ENCODE measurements around the gene SH3BGRL.

The SH3BGRL gene

DNA sequence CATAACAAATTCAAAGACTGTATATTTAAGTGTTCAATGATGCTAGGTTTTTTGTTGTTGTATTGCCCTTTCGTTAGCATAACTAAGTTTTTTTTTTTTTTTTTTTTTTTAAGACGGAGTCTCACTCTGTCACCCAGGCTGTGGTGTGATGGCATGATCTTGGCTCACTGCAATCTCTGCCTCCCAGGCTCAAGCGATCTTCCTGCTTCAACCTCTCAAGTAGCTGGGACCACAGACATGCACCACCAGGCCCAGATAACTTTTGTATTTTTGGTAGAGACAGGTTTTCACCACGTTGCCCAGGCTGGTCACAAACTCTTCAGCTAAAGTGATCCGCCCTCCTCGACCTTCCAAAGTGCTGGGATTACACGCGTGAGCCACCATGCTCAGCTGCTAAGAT lies 7.0 kb downstream of the SH3BGRL start:
- Histone ChIP-seq H3K9me3 (peaks cover 5% of the 10 kb centered on the region; the same call in 1 of the 2 replicates), H3K4me3 (no peak overlapping the region), H4K20me1 (0 out of 2 replicates have a peak, but pooled peaks cover 16% of the 10 kb centered on the region), H3K27me3 (peaks cover 34% of the 10 kb centered on the region), H3K27ac (no peak overlapping the region), H3K4me2 (no peak overlapping the region), H3K9ac (no peak overlapping the region), H3K4me1 (no peaks in the 10 kb centered on the region), H3K36me3 (peaks cover 22% of the 10 kb centered on the region; the same call in 1 of the 2 replicates)
- TF ChIP-seq Cebpa-rat (IDR thresholded peaks at IDR 0.05), result no peak

GRCh38 chrX:81215685-81216084 lies 13.8 kb downstream of the SH3BGRL start:
- H3K4me1 ChIP-seq, result no peaks in the 10 kb centered on the region
- no peak overlapping the region for H3K4me3 ChIP-seq
- H3K9me3 ChIP-seq, result no peaks in the 10 kb centered on the region
- H3K27ac ChIP-seq, result no peak overlapping the region
- peaks cover 10% of the 10 kb centered on the region; the same call in 1 of the 2 replicates for H3K36me3 ChIP-seq
- peaks cover 28% of the 10 kb centered on the region; the same call in 1 of the 2 replicates for H3K27me3 ChIP-seq
- TF ChIP-seq Cebpa-rat (IDR thresholded peaks at IDR 0.05), result no peak
- H3K9ac ChIP-seq, result no peak overlapping the region
- H4K20me1 ChIP-seq, result 0 out of 2 replicates have a peak, but pooled peaks cover 16% of the 10 kb centered on the region
- H3K4me2 ChIP-seq, result no peak overlapping the region

- no peaks in the 10 kb centered on the region for H3K4me1 ChIP-seq
- H3K4me3 ChIP-seq, result no peak overlapping the region
- H4K20me1 ChIP-seq, result peaks cover 59% of the 10 kb centered on the region
- H3K36me3 ChIP-seq, result no peaks in the 10 kb centered on the region
- no peak overlapping the region for H3K27ac ChIP-seq
- no peak for TF ChIP-seq Cebpa-rat (IDR thresholded peaks at IDR 0.05)
- H3K9me3 ChIP-seq, result no peaks in the 10 kb centered on the region; the same call in 1 of the 2 replicates
- H3K27me3 ChIP-seq, result peaks cover 51% of the 10 kb centered on the region
- no peak overlapping the region for H3K4me2 ChIP-seq
- H3K9ac ChIP-seq, result no peak overlapping the region
These were observed 27.3 kb downstream of the SH3BGRL start for GRCh38 chrX:81229229-81229628.

GRCh38 chrX:81229901-81230300 lies 28.0 kb downstream of the SH3BGRL start:
- Histone ChIP-seq H3K4me3 (no peak overlapping the region), H3K9ac (no peak overlapping the region), H3K36me3 (no peaks in the 10 kb centered on the region), H3K4me2 (no peak overlapping the region), H4K20me1 (peaks cover 63% of the 10 kb centered on the region), H3K27ac (no peak overlapping the region), H3K4me1 (no peaks in the 10 kb centered on the region), H3K9me3 (no peaks in the 10 kb centered on the region; the same call in 1 of the 2 replicates), H3K27me3 (peaks cover 57% of the 10 kb centered on the region)
- no peak for TF ChIP-seq Cebpa-rat (IDR thresholded peaks at IDR 0.05)

DNA sequence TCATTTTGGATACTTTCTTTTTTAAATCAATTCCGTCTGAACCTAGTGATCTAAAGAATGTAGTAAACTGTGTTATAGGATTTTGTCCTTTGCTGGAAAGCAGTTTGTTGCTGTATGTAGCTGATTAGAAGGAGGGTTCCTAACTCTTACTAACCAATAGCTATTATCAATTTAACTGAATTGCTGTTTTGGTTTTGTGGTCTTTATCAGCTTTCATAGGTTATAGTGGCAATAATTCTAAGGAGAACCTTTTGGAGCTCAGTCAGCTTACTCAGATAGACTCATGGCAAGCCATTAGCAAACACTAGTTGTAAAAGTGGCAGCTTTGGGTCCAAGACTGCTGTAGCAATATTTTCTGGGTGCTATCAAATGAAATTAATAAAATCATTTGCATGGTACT lies 29.6 kb downstream of the SH3BGRL start:
- H3K4me2 ChIP-seq, result no peak overlapping the region
- H3K4me3 ChIP-seq, result no peak overlapping the region
- no peaks in the 10 kb centered on the region for H3K36me3 ChIP-seq
- H4K20me1 ChIP-seq, result peaks cover 63% of the 10 kb centered on the region
- H3K27me3 ChIP-seq, result peaks cover 69% of the 10 kb centered on the region
- no peak overlapping the region for H3K9ac ChIP-seq
- H3K9me3 ChIP-seq, result no peaks in the 10 kb centered on the region; the same call in 1 of the 2 replicates
- no peak overlapping the region for H3K27ac ChIP-seq
- no peak for TF ChIP-seq Cebpa-rat (IDR thresholded peaks at IDR 0.05)
- no peaks in the 10 kb centered on the region for H3K4me1 ChIP-seq

DNA sequence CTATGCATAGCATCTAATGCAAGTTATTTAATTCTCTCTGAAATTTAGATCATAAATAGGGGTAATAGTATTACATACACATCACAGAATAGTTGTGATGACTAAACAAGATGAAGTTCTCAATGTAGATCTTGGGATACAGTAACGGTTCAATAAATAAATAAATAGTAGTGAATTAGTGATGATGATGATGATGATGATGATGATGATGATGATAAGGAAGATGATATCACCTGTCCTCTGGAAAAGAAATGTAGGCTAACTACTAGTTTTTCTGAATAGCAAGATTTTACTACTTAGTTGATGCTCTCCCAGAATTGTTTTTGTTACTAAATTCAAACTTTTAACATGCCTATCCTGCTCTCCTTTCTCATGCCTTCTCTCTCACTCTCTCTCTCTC lies 30.3 kb downstream of the SH3BGRL start:
- no peak overlapping the region for H3K27ac ChIP-seq
- no peak overlapping the region for H3K4me2 ChIP-seq
- no peak overlapping the region for H3K4me3 ChIP-seq
- H3K9ac ChIP-seq, result no peak overlapping the region
- peaks cover 73% of the 10 kb centered on the region for H3K27me3 ChIP-seq
- peaks cover 63% of the 10 kb centered on the region for H4K20me1 ChIP-seq
- H3K4me1 ChIP-seq, result no peaks in the 10 kb centered on the region
- H3K36me3 ChIP-seq, result peaks cover 6% of the 10 kb centered on the region
- TF ChIP-seq Cebpa-rat (IDR thresholded peaks at IDR 0.05), result no peak
- peaks cover 2% of the 10 kb centered on the region; the same call in 1 of the 2 replicates for H3K9me3 ChIP-seq

- Histone ChIP-seq H3K4me1 (no peaks in the 10 kb centered on the region), H3K27me3 (peaks cover 82% of the 10 kb centered on the region), H3K36me3 (peaks cover 38% of the 10 kb centered on the region), H3K9ac (no peak overlapping the region), H4K20me1 (peaks cover 20% of the 10 kb centered on the region), H3K4me3 (no peak overlapping the region), H3K9me3 (peaks cover 53% of the 10 kb centered on the region), H3K4me2 (no peak overlapping the region), H3K27ac (no peak overlapping the region)
- no peak for TF ChIP-seq Cebpa-rat (IDR thresholded peaks at IDR 0.05)
These were observed 35.6 kb downstream of the SH3BGRL start for GRCh38 chrX:81237516-81237915.

DNA sequence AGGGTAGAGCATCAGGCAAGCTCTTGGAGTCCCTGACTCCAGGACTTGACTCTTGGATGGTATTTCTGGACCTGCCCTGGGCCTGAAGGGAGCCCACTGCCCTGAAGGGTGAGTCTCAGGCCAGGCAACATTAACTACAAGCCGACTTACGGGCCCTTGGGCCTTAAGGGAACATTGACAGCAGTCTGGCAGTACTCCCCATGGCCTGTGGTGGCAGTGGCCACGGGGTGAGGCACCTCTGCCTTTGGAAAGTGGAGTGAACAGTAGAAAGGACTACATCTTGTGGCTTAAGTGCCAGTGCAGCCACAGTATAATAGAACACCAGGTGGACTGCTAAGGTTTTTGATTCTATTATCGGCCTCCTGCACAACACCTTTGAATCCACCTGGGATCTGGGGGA lies 36.3 kb downstream of the SH3BGRL start:
- H3K4me1 ChIP-seq, result no peaks in the 10 kb centered on the region
- peaks cover 38% of the 10 kb centered on the region for H3K36me3 ChIP-seq
- H3K27ac ChIP-seq, result no peak overlapping the region
- no peak overlapping the region for H3K9ac ChIP-seq
- H3K27me3 ChIP-seq, result peaks cover 84% of the 10 kb centered on the region
- H3K9me3 ChIP-seq, result peaks cover 55% of the 10 kb centered on the region
- TF ChIP-seq Cebpa-rat (IDR thresholded peaks at IDR 0.05), result no peak
- H3K4me2 ChIP-seq, result no peak overlapping the region
- H3K4me3 ChIP-seq, result no peak overlapping the region
- H4K20me1 ChIP-seq, result peaks cover 13% of the 10 kb centered on the region

DNA sequence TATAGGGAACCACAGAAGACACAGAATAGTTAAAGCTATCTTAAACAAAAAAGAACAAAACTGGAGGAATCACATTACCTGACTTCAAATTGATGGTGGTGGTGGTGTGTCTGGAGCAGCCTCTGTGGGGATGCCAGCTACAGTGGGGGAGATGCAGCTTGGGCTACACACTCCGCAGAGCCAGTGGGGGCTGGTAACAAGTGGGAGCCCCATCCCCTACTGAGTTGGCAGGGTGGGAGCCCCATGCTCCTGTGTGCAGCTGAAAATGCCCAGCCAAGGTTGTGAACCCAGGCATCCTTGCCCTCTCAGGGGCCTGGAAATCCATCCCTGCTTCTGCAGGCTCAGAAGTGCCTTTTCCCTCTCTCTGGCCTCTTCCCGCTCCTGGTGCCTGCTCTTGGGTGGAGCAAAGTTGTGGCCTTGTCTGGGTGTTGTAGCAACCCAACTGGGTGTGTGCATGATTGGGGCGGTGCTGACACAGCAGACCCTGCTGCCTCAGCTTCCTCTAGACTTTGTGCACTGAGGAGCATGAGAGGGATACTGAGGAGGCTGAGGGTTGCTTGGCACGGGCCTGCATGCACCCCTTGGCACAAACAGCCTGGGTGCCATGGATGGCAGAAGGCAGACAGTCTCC lies 38.9 kb downstream of the SH3BGRL start:
- Histone ChIP-seq H3K9ac (no peak overlapping the region), H3K9me3 (peaks cover 55% of the 10 kb centered on the region), H3K4me3 (peak overlapping the region; percentile 25; the same call in 1 of the 2 replicates), H3K4me1 (no peaks in the 10 kb centered on the region), H3K36me3 (peaks cover 38% of the 10 kb centered on the region), H4K20me1 (peaks cover 18% of the 10 kb centered on the region; the same call in 1 of the 2 replicates), H3K4me2 (no peak overlapping the region), H3K27ac (no peak overlapping the region), H3K27me3 (peaks cover 69% of the 10 kb centered on the region)
- no peak for TF ChIP-seq Cebpa-rat (IDR thresholded peaks at IDR 0.05)

- no peak overlapping the region for H3K9ac ChIP-seq
These were observed 39.9 kb downstream of the SH3BGRL start for GRCh38 chrX:81241753-81242152.

More at GRCh38 chrX:81241753-81242152, 39.9 kb downstream of the SH3BGRL start:
- Histone ChIP-seq H4K20me1 (peaks cover 18% of the 10 kb centered on the region; the same call in 1 of the 2 replicates), H3K4me2 (no peak overlapping the region), H3K4me1 (no peaks in the 10 kb centered on the region), H3K9me3 (peaks cover 55% of the 10 kb centered on the region), H3K4me3 (0 out of 2 replicates have a peak overlapping the region, but pooled peaks have one; percentile 25), H3K27ac (no peak overlapping the region), H3K36me3 (peaks cover 36% of the 10 kb centered on the region), H3K27me3 (peaks cover 63% of the 10 kb centered on the region)
- TF ChIP-seq Cebpa-rat (IDR thresholded peaks at IDR 0.05), result no peak

Measured in BLaER1 (cell line).